NCI-H2227 treated with DMSO at 0.1 percent for 48 hours (cell line): Measurements from ENCODE around the gene HDHD5.
"Not testable (repeated sequence)": the region's sequence is repeated elsewhere in the genome, so short reads cannot be mapped to it uniquely, and the experiment has no call there.

ENCODE experiments used
- DNase-seq: peaks from one replicate; lab custom pipeline; 2025; lab: John Stamatoyannopoulos, UW

Gene HDHD5

GRCh38 chr22:17155941-17156340 is 3.1 kb downstream of the HDHD5 start:
- DNase-seq = no peak

DNA sequence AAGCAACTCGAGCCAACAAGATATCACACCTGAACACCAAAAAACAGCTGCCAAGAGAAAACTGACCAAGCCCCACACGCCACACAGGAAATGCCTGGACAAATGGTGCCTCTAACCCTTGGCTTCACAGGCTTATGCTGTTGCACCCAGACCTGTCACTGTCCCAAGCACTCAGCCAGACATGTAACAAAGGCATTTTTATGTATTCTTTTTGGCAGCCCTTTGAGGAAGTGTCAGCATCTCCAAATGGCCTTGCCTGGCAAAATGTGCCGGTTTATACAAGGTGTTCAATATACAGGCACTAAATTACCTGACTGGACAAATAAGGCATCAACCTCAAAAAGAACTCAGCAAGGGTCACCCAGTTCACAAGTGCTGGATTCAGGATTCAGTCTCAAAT is 6.1 kb downstream of the HDHD5 start:
- DNase-seq = no peak

GRCh38 chr22:17152340-17152739 is 6.7 kb downstream of the HDHD5 start:
- DNase-seq = no peak

- no peak for DNase-seq
Observed at GRCh38 chr22:17149076-17149815, 9.8 kb downstream of the HDHD5 start.

GRCh38 chr22:17147458-17147857 is 11.6 kb downstream of the HDHD5 start:
- not testable (repeated sequence) for DNase-seq

- no peak for DNase-seq
Observed at GRCh38 chr22:17145021-17145680, 13.9 kb downstream of the HDHD5 start.

- no peak for DNase-seq
Observed at GRCh38 chr22:17143826-17144225, 15.3 kb downstream of the HDHD5 start.

- DNase-seq = no peak
Observed at GRCh38 chr22:17143101-17143500, 16.0 kb downstream of the HDHD5 start.

GRCh38 chr22:17140826-17141766 is 18.0 kb downstream of the HDHD5 start:
- DNase-seq = no peak

GRCh38 chr22:17140022-17140421 is 19.1 kb downstream of the HDHD5 start:
- no peak for DNase-seq

DNA sequence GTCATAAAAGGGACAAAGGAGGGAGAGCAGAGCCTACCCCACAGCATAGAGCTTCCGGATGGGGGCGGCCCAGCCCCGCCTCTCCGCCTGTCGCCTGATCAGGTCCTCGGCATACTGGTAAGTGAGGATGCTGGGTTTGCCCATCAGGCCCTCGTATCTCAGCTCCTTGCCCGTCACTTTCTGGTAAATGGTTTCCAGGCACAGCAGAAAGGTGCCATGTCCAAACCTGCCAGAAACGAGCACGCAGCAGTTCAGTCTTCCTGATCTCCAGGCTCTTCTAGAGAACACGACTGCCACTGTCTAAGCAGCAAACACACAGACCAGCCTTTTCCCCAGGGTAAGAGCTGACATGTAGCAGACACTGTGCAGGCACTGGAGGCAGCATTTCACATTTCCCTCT is 20.6 kb downstream of the HDHD5 start:
- no peak for DNase-seq

- DNase-seq = no peak
Observed at GRCh38 chr22:17137861-17138425, 21.1 kb downstream of the HDHD5 start.

DNA sequence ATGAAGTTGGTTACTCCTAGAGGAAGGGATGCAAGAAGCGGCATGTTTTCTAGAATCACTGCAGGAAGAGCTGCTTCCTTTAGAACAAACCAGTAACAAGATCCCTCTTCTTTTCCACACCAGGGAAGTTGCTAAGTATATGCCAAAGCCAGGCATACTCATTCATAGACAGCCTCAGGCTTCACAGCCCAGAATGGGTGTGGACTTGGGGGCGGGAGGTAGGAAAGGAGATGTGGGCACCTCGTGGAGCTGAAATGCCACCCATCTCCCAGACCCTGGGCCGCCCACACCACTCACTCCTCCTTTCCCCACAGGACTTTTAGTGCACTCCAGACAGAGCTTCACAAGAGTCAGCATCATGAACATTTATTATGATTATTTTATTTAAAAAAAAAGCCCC is 21.9 kb downstream of the HDHD5 start:
- no peak for DNase-seq

GRCh38 chr22:17135153-17135760 is 23.8 kb downstream of the HDHD5 start:
- no peak for DNase-seq

DNA sequence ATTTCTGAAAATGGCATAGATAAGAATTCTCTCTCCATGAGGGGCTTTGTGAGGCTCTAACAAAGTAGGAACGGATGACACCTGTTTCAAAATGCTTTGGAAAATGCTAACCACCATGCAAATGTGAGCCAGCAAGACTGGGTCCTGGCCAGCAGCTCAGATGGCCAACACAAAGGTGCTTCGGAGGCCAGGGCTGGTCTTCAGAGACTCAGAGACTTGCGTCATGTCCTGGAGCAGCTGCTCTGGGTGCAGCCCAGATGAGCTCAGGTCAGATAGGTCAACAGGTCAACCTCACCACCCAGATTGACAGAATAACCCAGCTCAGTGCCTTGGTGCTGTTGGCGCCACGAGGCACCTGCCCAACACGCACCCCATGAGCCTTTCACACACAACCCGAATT is 25.9 kb downstream of the HDHD5 start:
- no peak for DNase-seq

DNA sequence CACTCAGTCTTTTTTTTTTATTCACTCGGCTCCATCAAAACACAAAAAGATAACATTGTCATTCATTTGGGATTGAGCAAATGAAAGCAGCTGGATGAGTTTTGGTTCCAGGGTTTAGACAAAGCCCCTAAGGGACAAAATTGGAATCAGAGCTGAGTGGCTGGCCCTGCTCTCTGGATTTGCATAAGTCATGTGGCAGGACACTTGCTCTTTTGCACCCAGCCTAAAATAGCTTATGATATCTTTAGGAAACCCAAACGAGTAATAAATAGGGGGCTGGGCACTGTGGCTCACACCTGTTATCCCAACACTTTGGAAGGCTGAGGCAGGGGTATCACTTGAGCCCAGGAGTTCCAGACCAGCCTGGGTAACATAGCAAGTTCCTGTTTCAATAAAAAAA is 27.0 kb downstream of the HDHD5 start:
- DNase-seq = no peak

GRCh38 chr22:17131686-17132085 is 27.4 kb downstream of the HDHD5 start:
- DNase-seq = peak; percentile 27

- no peak for DNase-seq
Observed at GRCh38 chr22:17130199-17130598, 28.9 kb downstream of the HDHD5 start.

DNA sequence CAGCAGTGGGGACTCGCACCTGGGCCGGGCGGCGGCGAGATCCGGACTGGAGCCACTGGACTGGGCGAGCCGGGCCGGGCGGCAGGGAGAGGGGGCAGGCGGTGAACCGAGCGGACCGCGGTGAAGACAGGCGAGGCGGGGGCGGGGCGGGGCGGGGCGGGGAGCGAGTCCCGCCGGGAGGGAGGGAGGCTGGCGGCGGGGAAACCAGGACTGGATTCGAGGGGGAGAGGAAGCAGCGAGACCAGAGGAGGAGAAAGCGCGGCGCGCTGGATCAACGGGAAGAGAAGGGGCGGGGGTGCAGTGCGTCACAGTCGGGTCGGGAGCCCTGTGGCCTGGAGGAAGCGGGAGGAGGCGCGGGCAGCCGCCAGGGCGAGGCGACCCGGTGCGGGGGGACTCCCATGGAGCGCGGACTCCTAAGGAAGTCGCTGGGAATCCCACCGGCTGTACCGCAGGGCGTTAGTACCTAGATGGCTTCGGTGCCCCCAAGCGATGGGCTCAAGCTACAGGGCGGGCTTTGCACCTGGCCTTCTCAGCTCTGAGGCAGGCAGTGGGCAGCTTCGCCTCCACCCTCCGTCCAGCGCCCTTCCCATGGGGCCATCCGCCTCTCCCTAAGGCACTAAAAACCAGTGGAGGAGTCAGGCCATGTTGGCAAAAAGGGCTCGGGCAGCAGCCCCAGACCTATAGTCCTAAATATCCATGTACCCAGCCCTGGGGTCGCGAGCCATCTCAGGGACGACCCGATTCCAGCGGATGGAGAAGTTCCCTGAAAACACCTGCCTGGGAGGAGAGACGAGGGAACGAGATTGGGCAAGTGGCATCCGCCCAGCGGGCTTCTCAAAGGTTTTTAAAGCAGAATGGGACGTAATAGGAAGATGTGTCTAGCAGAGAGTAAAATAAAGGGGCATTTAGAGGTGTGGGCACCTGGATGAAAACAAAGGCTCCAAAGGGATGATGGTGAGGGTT is 37.6 kb downstream of the HDHD5 start, which contains the start of gene TMEM121B:
Gene TMEM121B (minus strand): TSS at position 128 of the 963 bp plus-strand sequence. CDS start 233 bp downstream, outside the sequence.
- DNase-seq = peak; percentile 87

GRCh38 chr22:17120711-17121232 is 38.3 kb downstream of the HDHD5 start:
- no peak for DNase-seq
